Stimulated activated naive CD4-positive, alpha-beta T cell (primary cell): ENCODE data around the gene RNF150.
"Not testable (repeated sequence)": the region's sequence is repeated elsewhere in the genome, so short reads cannot be mapped to it uniquely, and the experiment has no call there.

ENCODE experiments used
- DNase-seq, 6 experiments: peaks; one replicate each; lab custom pipeline; 2025; lab: John Stamatoyannopoulos, UW

RNF150 gene

DNA sequence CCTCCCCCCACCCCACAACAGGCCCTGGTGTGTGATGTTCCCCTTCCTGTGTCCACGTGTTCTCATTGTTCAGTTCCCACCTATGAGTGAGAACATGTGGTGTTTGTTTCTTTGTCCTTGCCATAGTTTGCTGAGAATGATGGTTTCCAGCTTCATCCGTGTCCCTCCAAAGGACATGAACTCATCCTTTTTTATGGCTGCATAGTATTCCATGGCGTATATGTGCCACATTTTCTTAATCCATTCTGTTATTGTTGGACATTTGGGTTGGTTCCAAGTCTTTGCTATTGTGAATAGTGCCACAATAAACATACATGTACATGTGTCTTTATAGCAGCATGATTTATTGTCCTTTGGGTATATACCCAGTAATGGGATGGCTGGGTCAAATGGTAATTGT is 312.7 kb downstream of the RNF150 start:
- DNase-seq, result not testable (repeated sequence)

DNA sequence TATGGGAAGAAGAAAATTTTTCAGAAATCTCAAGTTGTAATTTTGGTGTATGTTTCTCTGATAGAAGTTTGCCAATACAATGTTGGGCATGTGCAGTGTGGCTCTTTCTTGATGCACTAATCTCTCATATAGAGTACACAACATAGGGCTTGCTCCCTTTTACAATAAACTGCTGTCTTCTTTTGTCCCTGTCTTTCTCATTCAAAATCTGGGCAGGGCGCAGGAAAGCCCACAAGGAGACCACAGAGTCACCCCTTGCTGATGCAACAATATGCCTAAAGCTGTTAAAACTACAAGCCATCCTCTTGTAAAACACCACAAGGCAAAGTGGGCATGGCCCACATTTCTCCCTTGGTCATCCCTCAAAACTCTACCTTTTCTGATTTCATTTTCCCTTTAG is 313.7 kb downstream of the RNF150 start:
- DNase-seq, result no peak

DNA sequence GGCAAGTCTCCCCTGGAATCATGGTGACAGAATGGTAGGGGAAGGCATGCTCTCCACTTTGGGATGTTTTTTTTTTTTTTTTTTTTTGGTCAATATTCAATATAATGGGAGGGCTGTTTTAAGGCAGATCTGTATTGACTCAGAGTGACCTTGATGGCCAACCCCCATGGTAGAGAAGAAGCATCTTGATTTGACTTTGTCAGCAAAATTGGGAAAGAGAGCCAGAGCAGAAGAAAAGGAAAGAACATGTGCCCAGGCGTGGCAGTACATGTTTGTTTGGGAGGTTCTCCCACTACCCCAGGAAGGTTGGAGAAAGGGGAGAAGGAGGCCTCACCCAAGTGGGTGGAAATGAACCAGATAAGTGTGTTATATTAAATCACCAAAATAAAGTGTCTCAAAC is 314.8 kb downstream of the RNF150 start:
- no peak for DNase-seq

DNA sequence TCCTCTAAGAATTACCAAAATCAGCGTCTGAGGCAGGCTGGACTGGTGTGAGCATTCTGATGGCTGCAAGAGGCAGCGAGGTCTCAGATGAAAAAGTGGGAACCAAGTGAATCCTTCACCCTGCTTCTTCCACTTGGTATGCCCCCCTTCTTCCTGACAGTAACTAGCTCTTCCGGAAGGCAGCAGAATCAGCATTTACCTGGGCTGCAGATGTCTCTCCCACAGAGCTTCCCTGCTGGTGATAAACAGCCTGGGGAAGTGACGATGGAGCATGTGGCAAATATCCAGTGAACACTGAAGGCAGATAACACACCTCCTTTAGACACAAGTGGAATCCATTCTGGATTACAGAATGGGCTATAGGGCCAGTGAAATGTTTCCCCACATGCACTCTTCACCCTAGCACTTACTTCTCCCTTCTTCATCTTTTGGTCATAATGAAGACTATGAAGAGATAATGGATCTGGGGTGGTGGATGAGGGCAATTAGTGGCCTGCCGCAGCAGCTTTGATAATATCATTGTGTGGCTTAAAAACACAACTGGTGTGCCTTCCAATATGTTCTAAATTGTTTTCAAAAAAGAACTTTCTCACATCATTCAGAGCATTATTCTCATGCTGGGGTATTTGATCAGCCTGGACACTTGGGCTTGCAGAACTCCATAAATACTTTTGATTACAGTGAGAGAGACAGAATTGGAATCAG is 316.3 kb downstream of the RNF150 start:
- no peak for DNase-seq

DNA sequence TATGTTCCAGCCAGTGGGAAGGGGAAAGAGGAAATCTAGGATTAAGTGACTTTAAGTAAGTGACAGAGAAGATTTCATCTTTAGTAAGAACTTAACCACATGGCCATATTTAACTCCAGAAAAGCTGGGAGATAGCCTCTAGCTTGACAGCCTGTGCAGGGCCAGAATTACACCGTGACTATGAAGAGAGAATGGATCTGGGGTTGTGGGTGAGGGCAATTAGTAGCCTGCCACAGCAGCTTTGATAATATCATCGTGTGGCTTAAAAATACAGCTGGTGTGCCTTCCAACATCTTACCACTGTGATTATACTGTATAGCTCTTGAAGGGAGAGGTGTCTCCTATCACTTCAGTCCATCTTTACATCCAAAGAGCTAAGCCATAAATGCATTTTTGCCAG is 319.5 kb downstream of the RNF150 start:
- no peak for DNase-seq

DNA sequence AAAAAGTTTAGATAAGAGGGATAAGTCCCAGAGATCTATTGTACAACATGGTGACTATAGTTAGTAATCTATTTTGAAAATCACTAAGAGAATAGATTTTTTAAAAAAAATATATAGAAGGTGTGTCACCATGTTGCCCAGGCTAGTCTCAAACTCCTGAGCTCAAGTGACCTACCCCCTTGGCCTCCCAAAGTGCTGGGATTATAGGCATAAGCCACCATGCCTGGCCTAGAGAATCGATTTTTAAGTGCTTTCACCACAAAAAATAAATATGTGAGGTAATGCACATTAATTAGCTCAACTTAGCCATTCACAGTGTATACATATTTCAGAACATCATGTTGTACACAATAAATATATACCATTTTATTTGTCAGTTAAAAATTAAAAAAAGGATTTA is 320.4 kb downstream of the RNF150 start:
- no peak for DNase-seq

DNA sequence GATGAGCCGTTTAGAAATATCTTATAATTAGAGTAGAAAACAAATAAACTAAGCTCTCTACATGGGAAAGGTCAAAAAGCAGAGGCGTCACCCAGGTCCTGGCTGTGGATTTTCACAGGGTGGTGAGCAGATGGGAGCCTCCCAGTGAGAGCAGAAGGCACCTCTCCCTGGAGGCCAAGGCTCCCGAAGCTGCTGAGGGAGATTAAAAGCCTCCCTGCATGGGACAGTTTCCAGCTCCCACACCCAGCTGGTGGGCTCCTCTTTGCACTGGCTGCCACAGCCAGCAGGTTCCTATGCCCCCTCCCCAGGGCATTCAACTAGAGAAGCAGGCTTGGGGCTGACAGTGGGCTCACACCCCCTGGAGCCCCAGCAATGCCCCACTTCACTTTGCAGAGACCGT is 321.8 kb downstream of the RNF150 start:
- DNase-seq, result no peak

DNA sequence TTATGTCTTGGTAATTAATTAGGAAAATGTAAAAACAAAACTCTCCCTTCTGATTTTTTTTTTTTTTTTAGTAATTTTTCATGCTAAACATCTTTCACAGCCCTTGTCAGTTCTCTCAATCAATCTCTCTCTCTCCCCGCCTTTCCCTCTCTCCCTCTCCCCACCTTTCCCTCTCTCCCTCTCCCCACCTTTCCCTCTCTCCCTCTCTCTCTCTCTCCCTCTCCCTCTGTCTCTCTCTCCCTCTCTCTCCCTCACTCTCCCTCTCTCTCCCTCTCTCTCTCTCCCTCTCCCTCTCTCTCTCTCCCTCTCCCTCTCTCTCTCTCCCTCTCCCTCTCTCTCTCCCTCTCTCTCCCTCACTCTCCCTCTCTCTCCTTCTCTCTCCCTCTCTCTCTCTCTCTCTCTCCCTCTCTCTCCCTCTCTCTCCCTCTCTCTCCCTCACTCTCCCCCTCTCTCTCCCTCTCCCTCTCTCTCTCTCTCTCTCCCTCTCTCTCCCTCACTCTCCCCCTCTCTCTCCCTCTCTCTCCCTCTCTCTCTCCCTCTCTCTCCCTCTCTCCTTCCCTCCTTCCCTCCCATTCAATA is 322.6 kb downstream of the RNF150 start:
- not testable (repeated sequence) for DNase-seq
